GM12892 (cell line): ENCODE data around the gene IGSF21.

Experiments used
- POLR2A ChIP-seq: IDR thresholded peaks from 2 replicates; pipeline ENCODE4 v1.6.1; 2011; ENCODE audit warnings: low read depth, low read length, control low read depth
- POLR2AphosphoS5 ChIP-seq: IDR thresholded peaks from 2 replicates; pipeline ENCODE4 v1.6.1; 2011; ENCODE audit warnings: low read depth, low read length, control low read depth

DNA sequence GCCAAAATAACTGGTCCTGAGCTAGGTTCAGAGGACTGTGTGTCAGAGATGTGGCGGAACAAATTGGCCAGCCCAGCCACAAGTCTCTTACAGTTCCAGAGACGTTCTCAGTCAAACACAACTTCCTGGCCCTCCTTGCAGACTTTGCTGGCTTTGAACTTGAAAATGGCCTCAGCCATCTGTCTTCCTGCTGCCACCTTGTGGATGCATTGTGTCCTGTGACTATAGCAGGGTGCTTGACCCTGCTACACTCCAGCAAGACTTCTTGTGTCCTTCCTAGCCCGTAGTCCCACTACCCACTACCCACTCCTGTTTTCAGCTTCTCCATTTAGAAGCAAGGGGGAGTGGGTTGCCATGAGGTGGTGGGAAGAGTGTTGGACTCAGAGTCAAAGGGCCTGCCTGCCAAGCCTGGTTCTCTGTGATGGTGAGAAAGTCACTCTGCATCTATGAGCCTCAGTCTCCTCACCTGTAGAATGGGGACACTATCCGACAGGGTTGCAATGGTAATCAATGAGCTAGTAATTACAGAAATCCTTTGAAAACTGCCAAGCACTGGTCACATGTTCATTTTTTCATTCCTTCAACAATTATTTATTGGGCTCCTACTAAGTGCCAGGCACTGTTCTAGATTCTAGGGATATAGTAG lies 109.9 kb downstream of the IGSF21 start:
- TF ChIP-seq POLR2A (no peak), POLR2AphosphoS5 (no peak)
